A549 (cell line): ENCODE data around the gene ADAMTSL4. TPM values are rescaled to one million over a fixed set of nuclear protein-coding genes. Genes with fewer than 3 reads are reported as not detected.

Experiments
- ATAC-seq, 2 experiments: fragments of 200-7000 bp in 1 of 2; fragments of >200 bp in 1 of 2; cut with Nextera tagmentation in 1 of 2; cut with Tn5 transposase in 1 of 2; 3 replicates each; pipeline versions ENCODE4 v1.8.0 to v1.9.1; 2018 to 2020; ENCODE audit warnings: mild to moderate bottlenecking in 1 of 2, moderate library complexity in 1 of 2
- CTCF ChIA-PET: fragments of 300-600 bp; sonication (Branson Sonifier 250); formaldehyde crosslinking; extraction: SDS; loops from one replicate; lab custom pipeline; 2021; ENCODE audit warnings: antibody characterized with exemption, inconsistent platforms; lab: Yijun Ruan, JAX
- POLR2A ChIA-PET: fragments of 350-600 bp; formaldehyde crosslinking; extraction: SDS; loops from one replicate; lab custom pipeline; 2021; ENCODE audit warnings: antibody characterized with exemption, inconsistent platforms; lab: Yijun Ruan, JAX
- DNase-seq, 2 experiments: peaks; one replicate each; pipeline versions ENCODE4 v3.0.0 to v3.0.0-alpha.2; 2011 to 2016; ENCODE audit warnings: low read depth in 1 of 2, low spot score in 1 of 2
- FAIRE-seq: peaks from 2 replicates; lab custom pipeline; 2011; peaks lifted over from hg19 to GRCh38; lab: Jason Lieb, UNC
- H3K27ac ChIP-seq, 2 experiments: fragments of >200 bp; sonication (Bioruptor Twin); formaldehyde crosslinking; 3 replicates each; pipeline ENCODE4 v1.5.1; 2016 to 2017
- H3K4me1 ChIP-seq: fragments of >200 bp; sonication (Bioruptor Twin); formaldehyde crosslinking; 3 replicates; pipeline ENCODE4 v1.6.1; 2016
- H3K4me2 ChIP-seq: fragments of >200 bp; sonication (Bioruptor Twin); formaldehyde crosslinking; 3 replicates; pipeline ENCODE4 v1.6.1; 2016
- H3K4me3 ChIP-seq: fragments of >200 bp; sonication (Bioruptor Twin); formaldehyde crosslinking; 3 replicates; pipeline ENCODE4 v1.5.1; 2016
- H3K9me3 ChIP-seq: fragments of >200 bp; sonication (Bioruptor Twin); formaldehyde crosslinking; 3 replicates; pipeline ENCODE4 v1.6.1; 2016
- BHLHE40 ChIP-seq: IDR thresholded peaks from 2 replicates; pipeline ENCODE4 v1.6.1; 2012; ENCODE audit warnings: low read depth, low read length, inconsistent platforms
- ESRRA ChIP-seq: fragments of 150-350 bp; IDR thresholded peaks from 2 replicates; pipeline ENCODE4 v1.6.1; 2014; ENCODE audit warnings: mild to moderate bottlenecking, low read length, borderline replicate concordance
- FOSB ChIP-seq: fragments of 250-450 bp; sonication (Bioruptor Pico); IDR thresholded peaks from 2 replicates; pipeline ENCODE4 v1.5.0; 2020; ENCODE audit warnings: mild to moderate bottlenecking, moderate library complexity
- FOSL2 ChIP-seq, 2 experiments: fragments of 450-650 bp in 1 of 2; fragments of >200 bp in 1 of 2; sonication (Bioruptor Twin) in 1 of 2; formaldehyde crosslinking; IDR thresholded peaks; 2 replicates each; pipeline versions ENCODE4 v1.5.0 to v1.6.1; 2016 to 2020; ENCODE audit warnings: mild to moderate bottlenecking in 1 of 2, moderate library complexity in 1 of 2
- FOXS1 ChIP-seq: fragments of 250-450 bp; sonication (Bioruptor Pico); IDR thresholded peaks from 2 replicates; pipeline ENCODE4 v1.5.0; 2020; ENCODE audit warnings: mild to moderate bottlenecking, moderate library complexity
- GATA3 ChIP-seq: IDR thresholded peaks from 2 replicates; pipeline ENCODE4 v1.6.1; 2012; ENCODE audit warnings: borderline replicate concordance
- HOXB13 ChIP-seq: fragments of 250-450 bp; sonication (Bioruptor Pico); IDR thresholded peaks from 2 replicates; pipeline ENCODE4 v1.5.0; 2020; ENCODE audit warnings: low read depth, mild to moderate bottlenecking, moderate library complexity
- JUN ChIP-seq, 2 experiments: fragments of >200 bp; sonication (Bioruptor Twin); formaldehyde crosslinking; IDR thresholded peaks; 2 replicates in 1 of 2; 3 replicates in 1 of 2; pipeline ENCODE4 v1.6.1; 2016 to 2017
- KDM5A ChIP-seq: fragments of 200-600 bp; sonication (generic); IDR thresholded peaks from 2 replicates; pipeline ENCODE4 v1.6.1; 2016; ENCODE audit warnings: antibody characterized with exemption, mild to moderate bottlenecking
- NPAS2 ChIP-seq: fragments of 250-450 bp; sonication (Bioruptor Pico); IDR thresholded peaks from 2 replicates; pipeline ENCODE4 v1.8.0; 2022; ENCODE audit warnings: mild to moderate bottlenecking, moderate library complexity, borderline replicate concordance
- NR3C1 ChIP-seq: fragments of >200 bp; sonication (Bioruptor Twin); formaldehyde crosslinking; IDR thresholded peaks from 3 replicates; pipeline ENCODE4 v1.6.1; 2017
- POLR2A ChIP-seq: IDR thresholded peaks from 2 replicates; pipeline ENCODE4 v1.6.1; 2012; ENCODE audit warnings: mild to moderate bottlenecking, low read length
- POLR2AphosphoS2 ChIP-seq: conservative IDR thresholded peaks from 2 replicates; pipeline ENCODE4 v1.6.1; 2012; ENCODE audit warnings: low read length, improper control_type of control experiment, inconsistent platforms
- RAD21 ChIP-seq, 2 experiments: fragments of >200 bp in 1 of 2; sonication (Bioruptor Twin) in 1 of 2; formaldehyde crosslinking in 1 of 2; IDR thresholded peaks in 1 of 2; conservative IDR thresholded peaks in 1 of 2; 2 replicates in 1 of 2; 3 replicates in 1 of 2; pipeline ENCODE4 v1.6.1; 2012 to 2018; ENCODE audit warnings: inconsistent platforms in 1 of 2
- RARB ChIP-seq: fragments of 250-450 bp; sonication (Bioruptor Pico); IDR thresholded peaks from 2 replicates; pipeline ENCODE4 v1.8.0; 2021; ENCODE audit warnings: mild to moderate bottlenecking, moderate library complexity
- RCOR1 ChIP-seq: fragments of 150-350 bp; IDR thresholded peaks from 2 replicates; pipeline ENCODE4 v1.6.1; 2014; ENCODE audit warnings: antibody characterized with exemption, low read length, low read depth
- RFX5 ChIP-seq: fragments of 450-650 bp; IDR thresholded peaks from 2 replicates; pipeline ENCODE4 v1.7.1; 2014; ENCODE audit warnings: antibody characterized with exemption, mild to moderate bottlenecking, moderate library complexity
- RNF2 ChIP-seq: fragments of 200-600 bp; sonication (generic); IDR thresholded peaks from 2 replicates; pipeline ENCODE4 v1.6.1; 2016; ENCODE audit warnings: low read depth, mild to moderate bottlenecking, antibody characterized with exemption, moderate library complexity, borderline replicate concordance
- SMC3 ChIP-seq: fragments of >200 bp; sonication (Bioruptor Twin); formaldehyde crosslinking; IDR thresholded peaks from 3 replicates; pipeline ENCODE4 v1.6.1; 2018; ENCODE audit warnings: inconsistent platforms
- TFCP2L1 ChIP-seq: fragments of 250-450 bp; sonication (Bioruptor Pico); IDR thresholded peaks from 2 replicates; pipeline ENCODE4 v1.5.0; 2021; ENCODE audit warnings: mild to moderate bottlenecking
- ZSCAN20 ChIP-seq: fragments of 250-450 bp; sonication (Bioruptor Pico); IDR thresholded peaks from 2 replicates; pipeline ENCODE4 v1.8.0; 2022; ENCODE audit warnings: mild to moderate bottlenecking, moderate library complexity
- WGBS: methylation state at CpG from one replicate; pipeline ENCODE4 v1.1.6; 2017; ENCODE audit errors: missing lambda C conversion rate; 5-methylcytosine and 5-hydroxymethylcytosine counted together
- polyA plus RNA-seq, 4 experiments: library from polyadenylated mRNA; depleted of rRNA in 3 of 4; stranded (reverse); fragments of >200 nt; fragmentation: RNase III in 1 of 4; extraction: RNeasy Plus Mini Kit Qiagen cat#74134 plus additional on column Dnase treatment in 1 of 4; gene quantifications; 2 replicates in 3 of 4; 3 replicates in 1 of 4; pipeline ENCODE4 v1.2.3, GENCODE V29; 2011 to 2017
- TF ChIP-seq, protein P1 (sequence below): fragments of >200 bp; sonication (Bioruptor Twin); formaldehyde crosslinking; IDR thresholded peaks from 2 replicates; pipeline ENCODE4 v1.6.1; 2016
- TF ChIP-seq, protein P2 (sequence below): fragments of 450-650 bp; IDR thresholded peaks from 2 replicates; pipeline ENCODE4 v1.6.1; 2014; ENCODE audit warnings: antibody characterized with exemption
- TF ChIP-seq, protein P3 (sequence below): fragments of 250-450 bp; sonication (Bioruptor Pico); IDR thresholded peaks from 2 replicates; pipeline ENCODE4 v1.5.0; 2020; ENCODE audit warnings: low read depth, mild to moderate bottlenecking, moderate library complexity
- TF ChIP-seq, protein P4 (sequence below): fragments of >200 bp; sonication (Bioruptor Twin); formaldehyde crosslinking; IDR thresholded peaks from 3 replicates; pipeline ENCODE4 v1.5.1; 2016
- TF ChIP-seq, protein P5 (sequence below): fragments of >200 bp; sonication (Bioruptor Twin); formaldehyde crosslinking; IDR thresholded peaks from 3 replicates; pipeline ENCODE4 v1.6.1; 2016

The ADAMTSL4 gene
- polyA plus RNA-seq, 2 of the 4 experiments (the other 2 are of a cell fraction), result 1.3 to 2.0 TPM

DNA sequence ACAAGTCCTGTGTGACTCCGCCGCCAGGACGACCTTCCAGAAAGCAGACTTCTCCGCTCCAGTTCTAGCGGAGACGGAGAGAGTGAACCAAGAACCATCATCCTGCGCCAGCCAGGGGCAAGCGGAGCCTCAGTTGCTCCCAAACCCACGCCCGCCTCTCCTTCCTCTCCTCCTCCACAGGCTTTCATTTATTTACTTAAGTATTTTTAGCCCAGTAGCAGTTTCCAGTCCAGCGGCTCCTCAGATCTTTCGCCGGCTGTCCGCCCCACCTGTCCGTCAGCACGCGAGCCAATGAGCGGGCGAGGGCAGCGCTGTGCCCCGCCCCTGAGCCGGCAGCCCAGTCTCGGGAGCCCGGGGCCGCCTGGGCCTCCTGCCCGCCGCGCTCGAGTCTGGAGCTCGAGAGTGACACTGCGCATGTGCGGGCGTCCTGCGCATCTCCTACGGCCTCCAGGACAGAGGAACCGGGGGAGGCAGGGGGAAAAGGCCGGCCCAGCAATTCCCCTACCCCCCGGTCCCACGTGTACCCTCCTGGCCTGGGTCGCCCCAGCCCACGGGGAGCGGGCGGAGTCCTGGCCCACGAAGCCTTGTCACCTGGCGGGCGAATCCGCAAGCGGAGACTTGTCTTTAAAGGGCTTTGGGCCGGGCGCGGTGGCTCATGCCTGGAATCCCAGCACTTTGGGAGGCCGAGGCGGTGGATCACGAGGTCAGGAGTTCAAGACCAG, 33.7 kb upstream of the ADAMTSL4 start, which contains the start of gene FALEC (continued):
- TF ChIP-seq RARB (no peak), ZSCAN20 (CRISPR knock-in tag) (no peak), JUN (IDR thresholded peaks at IDR 0.05) (peak; percentile 45 to 81; a peak in 3 of 5 replicates), RNF2 (no peak), FOXS1 (CRISPR knock-in tag) (no peak), HOXB13 (CRISPR knock-in tag) (no peak), RFX5 (0 out of 2 replicates have a peak, but pooled peaks have one; percentile 36), NR3C1 (no peak), POLR2AphosphoS2 (no peak), KDM5A (no peak), ESRRA (no peak), POLR2A (peak; percentile 70), SMC3 (no peak), FOSB (CRISPR knock-in tag) (no peak), BHLHE40 (no peak), NPAS2 (no peak), RAD21 (conservative IDR thresholded peaks at IDR 0.05 in 1 of 2, IDR thresholded peaks at IDR 0.05 in 1 of 2) (no peak), FOSL2 (IDR thresholded peaks at IDR 0.05) (no peak), FOSL2 (CRISPR knock-in tag; IDR thresholded peaks at IDR 0.05) (no peak), RCOR1 (no peak), GATA3 (no peak), TFCP2L1 (CRISPR knock-in tag) (no peak)
- TF ChIP-seq, protein P1, sequence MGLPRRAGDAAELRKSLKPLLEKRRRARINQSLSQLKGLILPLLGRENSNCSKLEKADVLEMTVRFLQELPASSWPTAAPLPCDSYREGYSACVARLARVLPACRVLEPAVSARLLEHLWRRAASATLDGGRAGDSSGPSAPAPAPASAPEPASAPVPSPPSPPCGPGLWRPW, result no peak
- TF ChIP-seq, protein P2, sequence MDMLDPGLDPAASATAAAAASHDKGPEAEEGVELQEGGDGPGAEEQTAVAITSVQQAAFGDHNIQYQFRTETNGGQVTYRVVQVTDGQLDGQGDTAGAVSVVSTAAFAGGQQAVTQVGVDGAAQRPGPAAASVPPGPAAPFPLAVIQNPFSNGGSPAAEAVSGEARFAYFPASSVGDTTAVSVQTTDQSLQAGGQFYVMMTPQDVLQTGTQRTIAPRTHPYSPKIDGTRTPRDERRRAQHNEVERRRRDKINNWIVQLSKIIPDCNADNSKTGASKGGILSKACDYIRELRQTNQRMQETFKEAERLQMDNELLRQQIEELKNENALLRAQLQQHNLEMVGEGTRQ, result peak; percentile 8; the same call in 1 of the 2 replicates
- TF ChIP-seq, protein P3, sequence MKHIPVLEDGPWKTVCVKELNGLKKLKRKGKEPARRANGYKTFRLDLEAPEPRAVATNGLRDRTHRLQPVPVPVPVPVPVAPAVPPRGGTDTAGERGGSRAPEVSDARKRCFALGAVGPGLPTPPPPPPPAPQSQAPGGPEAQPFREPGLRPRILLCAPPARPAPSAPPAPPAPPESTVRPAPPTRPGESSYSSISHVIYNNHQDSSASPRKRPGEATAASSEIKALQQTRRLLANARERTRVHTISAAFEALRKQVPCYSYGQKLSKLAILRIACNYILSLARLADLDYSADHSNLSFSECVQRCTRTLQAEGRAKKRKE, result no peak
- TF ChIP-seq, protein P4, sequence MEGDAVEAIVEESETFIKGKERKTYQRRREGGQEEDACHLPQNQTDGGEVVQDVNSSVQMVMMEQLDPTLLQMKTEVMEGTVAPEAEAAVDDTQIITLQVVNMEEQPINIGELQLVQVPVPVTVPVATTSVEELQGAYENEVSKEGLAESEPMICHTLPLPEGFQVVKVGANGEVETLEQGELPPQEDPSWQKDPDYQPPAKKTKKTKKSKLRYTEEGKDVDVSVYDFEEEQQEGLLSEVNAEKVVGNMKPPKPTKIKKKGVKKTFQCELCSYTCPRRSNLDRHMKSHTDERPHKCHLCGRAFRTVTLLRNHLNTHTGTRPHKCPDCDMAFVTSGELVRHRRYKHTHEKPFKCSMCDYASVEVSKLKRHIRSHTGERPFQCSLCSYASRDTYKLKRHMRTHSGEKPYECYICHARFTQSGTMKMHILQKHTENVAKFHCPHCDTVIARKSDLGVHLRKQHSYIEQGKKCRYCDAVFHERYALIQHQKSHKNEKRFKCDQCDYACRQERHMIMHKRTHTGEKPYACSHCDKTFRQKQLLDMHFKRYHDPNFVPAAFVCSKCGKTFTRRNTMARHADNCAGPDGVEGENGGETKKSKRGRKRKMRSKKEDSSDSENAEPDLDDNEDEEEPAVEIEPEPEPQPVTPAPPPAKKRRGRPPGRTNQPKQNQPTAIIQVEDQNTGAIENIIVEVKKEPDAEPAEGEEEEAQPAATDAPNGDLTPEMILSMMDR, result no peak

DNA sequence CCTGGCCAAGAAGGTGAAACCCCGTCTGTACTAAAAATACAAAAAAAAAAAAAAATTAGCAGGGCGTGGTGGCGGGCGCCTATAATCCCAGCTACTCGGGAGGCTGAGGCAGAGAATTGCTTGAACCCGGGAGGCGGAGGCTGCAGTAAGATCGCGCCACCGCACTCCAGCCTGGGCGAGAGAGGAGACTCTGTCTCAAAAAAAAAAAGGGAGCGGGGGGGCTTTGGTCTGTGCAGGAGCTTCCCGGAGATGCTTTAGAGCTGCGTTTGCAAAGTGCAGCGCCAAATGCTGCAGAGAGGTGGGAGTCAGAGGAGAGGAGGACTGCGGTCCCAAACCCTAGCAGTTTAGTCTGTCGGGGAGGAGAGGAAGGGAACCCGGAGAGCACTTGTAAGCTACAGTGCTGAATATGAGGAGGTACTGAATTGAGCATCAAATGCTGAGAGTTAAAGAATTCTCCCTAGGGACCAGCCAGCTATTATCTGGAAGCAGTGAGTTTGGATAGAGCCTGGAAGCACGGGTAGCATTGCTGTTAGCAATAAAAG, 33.1 kb upstream of the ADAMTSL4 start:
- peak overlapping the region; percentile 91 for H3K4me2 ChIP-seq
- ATAC-seq (peak; percentile 33 to 42), DNase-seq (no peak), FAIRE-seq (no peak)
- 0 out of 3 replicates have a peak, but pooled peaks cover 17% of the 10 kb centered on the region for H3K4me1 ChIP-seq
- TF ChIP-seq, protein P5, sequence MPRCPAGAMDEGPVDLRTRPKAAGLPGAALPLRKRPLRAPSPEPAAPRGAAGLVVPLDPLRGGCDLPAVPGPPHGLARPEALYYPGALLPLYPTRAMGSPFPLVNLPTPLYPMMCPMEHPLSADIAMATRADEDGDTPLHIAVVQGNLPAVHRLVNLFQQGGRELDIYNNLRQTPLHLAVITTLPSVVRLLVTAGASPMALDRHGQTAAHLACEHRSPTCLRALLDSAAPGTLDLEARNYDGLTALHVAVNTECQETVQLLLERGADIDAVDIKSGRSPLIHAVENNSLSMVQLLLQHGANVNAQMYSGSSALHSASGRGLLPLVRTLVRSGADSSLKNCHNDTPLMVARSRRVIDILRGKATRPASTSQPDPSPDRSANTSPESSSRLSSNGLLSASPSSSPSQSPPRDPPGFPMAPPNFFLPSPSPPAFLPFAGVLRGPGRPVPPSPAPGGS, result no peak
- no peak for TF ChIP-seq RNF2
- POLR2A ChIA-PET, result interaction anchor here (0.5 to 2.3 kb wide), 12 partner anchors 11 to 235 kb away, joined by 3 to 17 read pairs (median 4); partner anchors contain the start of genes MCL1, RPRD2 and TARS2
- peak overlapping the region; percentile 50 for H3K4me3 ChIP-seq
- CTCF ChIA-PET, result interaction anchor here (0.5 to 12.4 kb wide), 14 partner anchors 9 to 127 kb away, joined by 3 to 114 read pairs (median 4); partner anchors contain the start of gene TARS2
- H3K27ac ChIP-seq, result peak overlapping the region; percentile 76 to 94
- WGBS, result under 1% methylated on average over 19 of the region's 19 CpGs
- H3K9me3 ChIP-seq, result no peaks in the 10 kb centered on the region
